ENCODE measurements around the gene LEMD3. TPM values are rescaled to one million over a fixed set of nuclear protein-coding genes. Genes with fewer than 3 reads are reported as not detected.
A peak's percentile ranks its signal among the peaks of the same experiment; 100 is the strongest.

Gene LEMD3
- total RNA-seq, 2 experiments from 2014 or later = 67.1 to 68.8 TPM

GRCh38 chr12:65204886-65205525 lies 35.6 kb downstream of the LEMD3 start:
- no peak overlapping the region for H3K27ac ChIP-seq (ENCODE audit: low read depth in 1 of 2, low read length in 2 of 2)
- Mint-ChIP-seq H3K27me3 (no peaks in the 10 kb centered on the region), H3K36me3 (ENCODE audit: low read depth) (peaks cover 44% of the 10 kb centered on the region), H3K27ac (no peak overlapping the region), H3K4me1 (ENCODE audit: low read depth) (peaks cover 86% of the 10 kb centered on the region), H3K4me3 (no peak overlapping the region), H3K9me3 (no peaks in the 10 kb centered on the region)
- no peaks in the 10 kb centered on the region for H3K4me1 ChIP-seq (ENCODE audit: insufficient read depth, low read length)
- intact Hi-C loops (cut with DNase I, micrococcal nuclease) = loop anchor here in 1 of 2 experiments (5.0 kb wide), 1 partner anchor 33 kb away; no protein-coding TSS in a partner anchor
- no peak for TF ChIP-seq CTCF (IDR thresholded peaks at IDR 0.05)
- no peaks in the 10 kb centered on the region for H3K36me3 ChIP-seq (ENCODE audit: insufficient read depth, low read length)
- H3K4me3 ChIP-seq (ENCODE audit: low read length) = no peak overlapping the region
- ATAC-seq (ENCODE audit: poor library complexity) = no peak
- no peaks in the 10 kb centered on the region for H3K27me3 ChIP-seq (ENCODE audit: control insufficient read depth in 1 of 2, insufficient read depth in 2 of 2, low read length in 2 of 2)
- ChIA-PET CTCF (no interaction called here), POLR2A (interaction anchor here (0.6 kb wide), 1 partner anchor 1009 kb away, joined by 3 read pairs; no protein-coding TSS in a partner anchor)
- H3K9me3 ChIP-seq (ENCODE audit: control insufficient read depth in 1 of 2, insufficient read depth in 1 of 2, low read length in 2 of 2) = no peaks in the 10 kb centered on the region
- no peak for DNase-seq

- no peaks in the 10 kb centered on the region for H3K9me3 ChIP-seq (ENCODE audit: control insufficient read depth in 1 of 2, insufficient read depth in 1 of 2, low read length in 2 of 2)
- no peaks in the 10 kb centered on the region for H3K36me3 ChIP-seq (ENCODE audit: insufficient read depth, low read length)
- H3K27me3 ChIP-seq (ENCODE audit: control insufficient read depth in 1 of 2, insufficient read depth in 2 of 2, low read length in 2 of 2) = no peaks in the 10 kb centered on the region
- no peak for TF ChIP-seq CTCF (IDR thresholded peaks at IDR 0.05)
- no peak overlapping the region for H3K4me3 ChIP-seq (ENCODE audit: low read length)
- peaks cover 85% of the 10 kb centered on the region for H3K4me1 Mint-ChIP-seq (ENCODE audit: low read depth)
- H3K27ac ChIP-seq (ENCODE audit: low read depth in 1 of 2, low read length in 2 of 2) = no peak overlapping the region
- no peak overlapping the region for H3K4me3 Mint-ChIP-seq
- H3K27me3 Mint-ChIP-seq = no peaks in the 10 kb centered on the region
- ChIA-PET POLR2A (no interaction called here), CTCF (no interaction called here)
- H3K27ac Mint-ChIP-seq = peak overlapping the region; percentile 28
- no peaks in the 10 kb centered on the region for H3K4me1 ChIP-seq (ENCODE audit: insufficient read depth, low read length)
- no peak for ATAC-seq (ENCODE audit: poor library complexity)
- no peaks in the 10 kb centered on the region for H3K9me3 Mint-ChIP-seq
- no peak for DNase-seq
- intact Hi-C loops (cut with DNase I, micrococcal nuclease) = loop anchor here in 1 of 2 experiments (5.0 kb wide), 1 partner anchor 34 kb away; no protein-coding TSS in a partner anchor
- peaks cover 36% of the 10 kb centered on the region for H3K36me3 Mint-ChIP-seq (ENCODE audit: low read depth)
Observed at GRCh38 chr12:65205886-65206285, 36.5 kb downstream of the LEMD3 start.

GRCh38 chr12:65208125-65208524 lies 38.7 kb downstream of the LEMD3 start:
- DNase-seq (no peak), ATAC-seq (ENCODE audit: poor library complexity) (no peak)
- H3K9me3 ChIP-seq (ENCODE audit: control insufficient read depth in 1 of 2, insufficient read depth in 1 of 2, low read length in 2 of 2) = no peaks in the 10 kb centered on the region
- Mint-ChIP-seq H3K4me1 (ENCODE audit: low read depth) (peaks cover 70% of the 10 kb centered on the region), H3K27me3 (no peaks in the 10 kb centered on the region), H3K27ac (peak overlapping the region; percentile 70), H3K4me3 (peak overlapping the region; percentile 11), H3K36me3 (ENCODE audit: low read depth) (peaks cover 25% of the 10 kb centered on the region), H3K9me3 (no peaks in the 10 kb centered on the region)
- H3K4me1 ChIP-seq (ENCODE audit: insufficient read depth, low read length) = no peaks in the 10 kb centered on the region
- no peak for TF ChIP-seq CTCF (IDR thresholded peaks at IDR 0.05)
- no peaks in the 10 kb centered on the region for H3K27me3 ChIP-seq (ENCODE audit: control insufficient read depth in 1 of 2, insufficient read depth in 2 of 2, low read length in 2 of 2)
- no peak overlapping the region for H3K27ac ChIP-seq (ENCODE audit: low read depth in 1 of 2, low read length in 2 of 2)
- ChIA-PET POLR2A (interaction anchor here (2.8 kb wide), 1 partner anchor 39 kb away, joined by 30 read pairs; the partner anchor contains the start of gene LEMD3), CTCF (no interaction called here)
- no peaks in the 10 kb centered on the region for H3K36me3 ChIP-seq (ENCODE audit: insufficient read depth, low read length)
- H3K4me3 ChIP-seq (ENCODE audit: low read length) = no peak overlapping the region
- intact Hi-C loops (cut with DNase I, micrococcal nuclease) = loop anchor here in 1 of 2 experiments (5.0 kb wide), 1 partner anchor 36 kb away; no protein-coding TSS in a partner anchor
